Endothelial cell of umbilical vein (primary cell): ENCODE results near the gene TRPC1. TPM values are rescaled to one million over a fixed set of nuclear protein-coding genes. Genes with fewer than 3 reads are reported as not detected.

Source experiments
- BruUV-seq: library from RNA; stranded (reverse); fragments of 400-500 nt; replicated peaks from 2 replicates; lab custom pipeline; 2021; lab: Mats Ljungman, UMichigan
- CTCF ChIA-PET: fragments of 300-600, 350-600 bp; sonication (Branson Sonifier 250); formaldehyde crosslinking; loops from one replicate; lab custom pipeline; 2021; ENCODE audit warnings: antibody characterized with exemption, inconsistent platforms; lab: Charles Lee
- POLR2A ChIA-PET: fragments of 300-600, 350-600 bp; sonication (Branson Sonifier 250); formaldehyde crosslinking; loops from one replicate; lab custom pipeline; 2021; ENCODE audit warnings: antibody characterized with exemption, inconsistent platforms; lab: Charles Lee
- DNase-seq: peaks from one replicate; pipeline ENCODE4 v3.0.0-alpha.2; 2011; ENCODE audit warnings: low read depth, low spot score
- FAIRE-seq: peaks from 2 replicates; lab custom pipeline; 2011; peaks lifted over from hg19 to GRCh38; lab: Jason Lieb, UNC
- H2AFZ ChIP-seq: 2 replicates; pipeline ENCODE4 v1.6.0; 2012; ENCODE audit warnings: low read depth, low read length, control low read depth, inconsistent platforms
- H3K27ac ChIP-seq: 2 replicates; pipeline ENCODE4 v1.5.1; 2011; ENCODE audit warnings: low read depth, mild to moderate bottlenecking, control low read depth, low read length, moderate library complexity; ENCODE audit not compliant: insufficient read depth
- H3K27me3 ChIP-seq, 2 experiments: 2 replicates each; pipeline versions ENCODE4 v1.6.0 to v1.6.1; 2011; ENCODE audit warnings: low read length in 2 of 2, mixed read lengths in 1 of 2; ENCODE audit not compliant: control insufficient read depth in 2 of 2, insufficient read depth in 2 of 2
- H3K36me3 ChIP-seq, 2 experiments: 2 replicates in 1 of 2; 3 replicates in 1 of 2; pipeline ENCODE4 v1.5.1; 2011; ENCODE audit warnings: low read length in 2 of 2, mild to moderate bottlenecking in 1 of 2, moderate library complexity in 1 of 2; ENCODE audit not compliant: control insufficient read depth in 2 of 2, insufficient read depth in 2 of 2; ENCODE audit errors: extremely low read depth in 1 of 2
- H3K4me1 ChIP-seq: 3 replicates; pipeline ENCODE4 v1.5.1; 2011; ENCODE audit warnings: mild to moderate bottlenecking, low read length; ENCODE audit not compliant: control insufficient read depth, insufficient read depth; ENCODE audit errors: extremely low read depth
- H3K4me2 ChIP-seq: 2 replicates; pipeline ENCODE4 v1.6.1; 2011; ENCODE audit warnings: low read length, control low read depth, mixed read lengths; ENCODE audit not compliant: insufficient read depth
- H3K4me3 ChIP-seq, 3 experiments: fragments of 200-600 bp in 1 of 3; sonication (generic), shearing (Covaris generic) in 1 of 3; replicated peaks in 1 of 3; 2 replicates each; pipeline ENCODE4 v1.5.1; 2011 to 2016; ENCODE audit warnings: control low read depth in 3 of 3, low read length in 3 of 3, mild to moderate bottlenecking in 2 of 3, inconsistent platforms in 1 of 3, low read depth in 1 of 3, moderate library complexity in 1 of 3; ENCODE audit not compliant: insufficient read depth in 1 of 3
- H3K79me2 ChIP-seq: 2 replicates; pipeline ENCODE4 v1.6.0; 2012; ENCODE audit warnings: low read length, inconsistent platforms; ENCODE audit not compliant: control insufficient read depth, insufficient read depth
- H3K9ac ChIP-seq: replicated peaks from 2 replicates; pipeline ENCODE3; 2011; ENCODE audit warnings: low read length, control low read depth; ENCODE audit not compliant: insufficient read depth; ENCODE audit errors: extremely low read depth
- H3K9me1 ChIP-seq: replicated peaks from 3 replicates; pipeline ENCODE4 v1.6.0; 2011; ENCODE audit warnings: mild to moderate bottlenecking, low read length; ENCODE audit not compliant: control insufficient read depth, insufficient read depth; ENCODE audit errors: extremely low read depth
- H3K9me3 ChIP-seq: replicated peaks from 2 replicates; pipeline ENCODE4 v1.5.1; 2012; ENCODE audit warnings: low read length, inconsistent platforms; ENCODE audit not compliant: control insufficient read depth, insufficient read depth
- H4K20me1 ChIP-seq: replicated peaks from 2 replicates; pipeline ENCODE3; 2011; ENCODE audit warnings: mild to moderate bottlenecking, low read length; ENCODE audit not compliant: control insufficient read depth, insufficient read depth; ENCODE audit errors: extremely low read depth
- EZH2 ChIP-seq: IDR thresholded peaks from 2 replicates; pipeline ENCODE4 v1.6.1; 2012; ENCODE audit warnings: borderline replicate concordance, low read depth, mild to moderate bottlenecking, moderate library complexity, low read length, inconsistent platforms; ENCODE audit not compliant: severe bottlenecking
- FOS ChIP-seq: IDR thresholded peaks from 2 replicates; pipeline ENCODE4 v1.6.1; 2011; ENCODE audit warnings: mild to moderate bottlenecking, low read length, moderate library complexity, borderline replicate concordance; ENCODE audit not compliant: insufficient read depth
- GATA2 ChIP-seq: IDR thresholded peaks from 2 replicates; pipeline ENCODE4 v1.7.0; 2011; ENCODE audit warnings: low read depth, mild to moderate bottlenecking, moderate library complexity, mixed read lengths, low read length; ENCODE audit not compliant: insufficient read length, insufficient read depth
- JUN ChIP-seq: IDR thresholded peaks from 2 replicates; pipeline ENCODE4 v1.6.1; 2011; ENCODE audit warnings: borderline replicate concordance, low read depth; ENCODE audit not compliant: insufficient read length, insufficient read depth
- MYC ChIP-seq: IDR thresholded peaks from one replicate; pipeline ENCODE4 v1.6.1; 2011; ENCODE audit warnings: mild to moderate bottlenecking, low read depth, low read length
- POLR2A ChIP-seq: IDR thresholded peaks from 2 replicates; pipeline ENCODE4 v1.6.1; 2012; ENCODE audit warnings: low read depth, mild to moderate bottlenecking, control low read depth, low read length
- dilution Hi-C: fragments of 300-500 bp; cut with MboI; formaldehyde crosslinking; loops from one replicate; pipeline ENCODE4 v1.15.0; 2019; ENCODE audit warnings: low sequenced_read_pairs; ENCODE audit not compliant: extremely low pct_ligation_motif_present
- intact Hi-C: fragments of 100-400 bp; cut with micrococcal nuclease; formaldehyde crosslinking; loops from one replicate; pipeline ENCODE4 v1.10.0; 2022
- polyA plus RNA-seq, 4 experiments: library from polyadenylated mRNA; depleted of rRNA in 3 of 4; stranded (reverse) in 3 of 4; unstranded in 1 of 4; fragments of >200 nt; gene quantifications; 2 replicates each; pipeline versions ENCODE4 v1.2.1 to v1.2.3, GENCODE V29; 2011 to 2012; ENCODE audit warnings: missing spikeins in 1 of 4
- total RNA-seq: library from RNA; stranded (reverse); gene quantifications from 2 replicates; pipeline ENCODE4 v1.2.3, GENCODE V29; 2021
- TF ChIP-seq, protein P1 (sequence below), 2 donors: IDR thresholded peaks; 1 replicate in 1 of 2; 2 replicates in 1 of 2; pipeline ENCODE4 v1.5.1; 2011; ENCODE audit warnings: low read length in 2 of 2, mild to moderate bottlenecking in 2 of 2, moderate library complexity in 2 of 2, control low read depth in 1 of 2, inconsistent platforms in 1 of 2, low read depth in 1 of 2; ENCODE audit not compliant: insufficient read depth in 1 of 2; ENCODE audit errors: extremely low read depth in 1 of 2
- TF ChIP-seq, protein P2 (sequence below): IDR thresholded peaks from 2 replicates; pipeline ENCODE4 v1.6.1; 2011; ENCODE audit not compliant: insufficient read depth, insufficient read length

The TRPC1 gene
- total and polyA plus RNA-seq, 2 donors (not counting 3 experiments of a cell fraction or from before 2014, with no cell fraction given): 3.5 to 5.9 TPM

DNA sequence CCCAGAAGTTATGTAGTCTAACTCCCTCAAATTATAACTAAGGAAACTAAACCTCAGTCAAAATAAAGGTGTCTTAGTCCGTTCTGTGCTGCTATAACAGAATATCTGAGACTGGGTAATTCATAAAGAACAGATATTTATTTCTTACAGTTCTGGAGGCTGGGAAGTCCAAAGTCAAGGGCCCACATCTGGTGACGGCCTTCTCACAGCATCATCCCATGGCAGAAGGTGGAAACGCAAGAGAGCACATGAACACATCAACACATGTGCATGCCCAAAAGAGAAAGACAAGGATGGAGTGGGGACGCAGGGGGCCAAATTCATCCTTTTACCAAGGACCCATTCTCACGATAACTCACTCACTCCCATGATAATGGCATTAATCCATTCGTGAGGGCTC lies 92.0 kb downstream of the TRPC1 start:
- H3K27me3 ChIP-seq: peaks cover 12 to 14% of the 10 kb centered on the region in 2 experiments
- intact Hi-C loops: no loop called here

DNA sequence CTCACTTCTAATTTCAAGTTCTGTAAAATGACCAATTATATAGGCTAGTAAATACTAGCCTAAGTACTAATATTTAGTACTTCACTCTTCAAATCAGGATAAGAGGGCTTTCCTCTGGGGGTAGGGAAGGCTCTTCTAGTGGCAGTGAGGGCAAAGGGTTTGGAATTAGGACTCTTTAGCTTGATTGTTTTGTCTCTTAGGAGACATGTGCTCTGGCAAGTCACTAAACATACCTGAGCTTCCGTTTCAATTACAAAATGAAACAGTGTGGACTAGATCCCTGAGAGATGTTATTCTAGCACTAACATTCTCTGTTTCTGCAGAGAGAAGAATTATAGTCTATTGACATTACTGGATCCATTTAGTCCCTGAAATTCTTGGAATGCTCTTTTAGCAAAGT lies 93.5 kb downstream of the TRPC1 start:
- dilution Hi-C loops: no loop called here
- no peaks in the 10 kb centered on the region for H4K20me1 ChIP-seq

More for the DNA sequence above, 92.0 kb downstream of the TRPC1 start:
- ChIA-PET CTCF (interaction anchor here (3.4 kb wide), 1 partner anchor 13 kb away, joined by 21 read pairs; no protein-coding TSS in a partner anchor), POLR2A (no interaction called here)
- DNase-seq: no peak
- Histone ChIP-seq H3K27ac (no peak overlapping the region), H3K4me1 (no peaks in the 10 kb centered on the region), H2AFZ (no peak overlapping the region), H3K4me2 (no peak overlapping the region), H4K20me1 (no peaks in the 10 kb centered on the region), H3K36me3 (no peaks in the 10 kb centered on the region), H3K9me3 (no peaks in the 10 kb centered on the region), H3K79me2 (no peaks in the 10 kb centered on the region), H3K4me3 (no peak overlapping the region), H3K9me1 (no peaks in the 10 kb centered on the region), H3K9ac (no peak overlapping the region)
- TF ChIP-seq POLR2A: no peak
- TF ChIP-seq, protein P1, sequence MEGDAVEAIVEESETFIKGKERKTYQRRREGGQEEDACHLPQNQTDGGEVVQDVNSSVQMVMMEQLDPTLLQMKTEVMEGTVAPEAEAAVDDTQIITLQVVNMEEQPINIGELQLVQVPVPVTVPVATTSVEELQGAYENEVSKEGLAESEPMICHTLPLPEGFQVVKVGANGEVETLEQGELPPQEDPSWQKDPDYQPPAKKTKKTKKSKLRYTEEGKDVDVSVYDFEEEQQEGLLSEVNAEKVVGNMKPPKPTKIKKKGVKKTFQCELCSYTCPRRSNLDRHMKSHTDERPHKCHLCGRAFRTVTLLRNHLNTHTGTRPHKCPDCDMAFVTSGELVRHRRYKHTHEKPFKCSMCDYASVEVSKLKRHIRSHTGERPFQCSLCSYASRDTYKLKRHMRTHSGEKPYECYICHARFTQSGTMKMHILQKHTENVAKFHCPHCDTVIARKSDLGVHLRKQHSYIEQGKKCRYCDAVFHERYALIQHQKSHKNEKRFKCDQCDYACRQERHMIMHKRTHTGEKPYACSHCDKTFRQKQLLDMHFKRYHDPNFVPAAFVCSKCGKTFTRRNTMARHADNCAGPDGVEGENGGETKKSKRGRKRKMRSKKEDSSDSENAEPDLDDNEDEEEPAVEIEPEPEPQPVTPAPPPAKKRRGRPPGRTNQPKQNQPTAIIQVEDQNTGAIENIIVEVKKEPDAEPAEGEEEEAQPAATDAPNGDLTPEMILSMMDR (IDR thresholded peaks at IDR 0.05; ENCODE audit: extremely low read depth in 1 of 2, insufficient read depth in 1 of 2, low read depth in 1 of 2, low read length in 2 of 2): no peak
- BruUV-seq: no TSS peak
- dilution Hi-C loops: no loop called here
- FAIRE-seq: no peak

More for the DNA sequence above, 93.5 kb downstream of the TRPC1 start:
- no peaks in the 10 kb centered on the region for H3K9me3 ChIP-seq
- peaks cover 14 to 21% of the 10 kb centered on the region in 2 experiments for H3K27me3 ChIP-seq
- no peaks in the 10 kb centered on the region for H3K9me1 ChIP-seq
- H3K27ac ChIP-seq: no peak overlapping the region
- DNase-seq (no peak), FAIRE-seq (no peak)
- ChIA-PET POLR2A (no interaction called here), CTCF (interaction anchor here (1.1 to 4.0 kb wide), 3 partner anchors 12 to 230 kb away, joined by 3 to 30 read pairs (median 3); no protein-coding TSS in a partner anchor)
- H3K4me1 ChIP-seq: no peaks in the 10 kb centered on the region
- no peak overlapping the region for H3K9ac ChIP-seq
- H3K4me2 ChIP-seq: no peak overlapping the region
- H3K79me2 ChIP-seq: no peaks in the 10 kb centered on the region
- no peak overlapping the region for H3K4me3 ChIP-seq
- H3K36me3 ChIP-seq: no peaks in the 10 kb centered on the region
- no TSS peak for BruUV-seq
- intact Hi-C loops: no loop called here
- H2AFZ ChIP-seq: no peak overlapping the region
- no peak for TF ChIP-seq EZH2
- TF ChIP-seq, protein P2, sequence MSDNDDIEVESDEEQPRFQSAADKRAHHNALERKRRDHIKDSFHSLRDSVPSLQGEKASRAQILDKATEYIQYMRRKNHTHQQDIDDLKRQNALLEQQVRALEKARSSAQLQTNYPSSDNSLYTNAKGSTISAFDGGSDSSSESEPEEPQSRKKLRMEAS: no peak
- TF ChIP-seq JUN: no peak
- TF ChIP-seq FOS: no peak
- no peak for TF ChIP-seq GATA2
- TF ChIP-seq, protein P1 (IDR thresholded peaks at IDR 0.05; ENCODE audit: extremely low read depth in 1 of 2, insufficient read depth in 1 of 2, low read depth in 1 of 2, low read length in 2 of 2): no peak
- no peak for TF ChIP-seq MYC
